Stimulated activated CD8-positive, alpha-beta memory T cell treated with anti-CD3 and anti-CD28 coated beads, Interleukin-7, amount 100 ng/mL, for 24 hours (primary cell): ENCODE results near the gene ASB6.
"Not testable (repeated sequence)": the region's sequence is repeated elsewhere in the genome, so short reads cannot be mapped to it uniquely, and the experiment has no call there.

ENCODE experiments used
- DNase-seq: peaks from one replicate; pipeline ENCODE4 v3.0.0-alpha.2; 2020; ENCODE audit warnings: low read depth

Gene ASB6

GRCh38 chr9:129667378-129667777, 25.4 kb upstream of the ASB6 start:
- DNase-seq: no peak

- DNase-seq: no peak
Observed at GRCh38 chr9:129666575-129666974, 24.6 kb upstream of the ASB6 start.

DNA sequence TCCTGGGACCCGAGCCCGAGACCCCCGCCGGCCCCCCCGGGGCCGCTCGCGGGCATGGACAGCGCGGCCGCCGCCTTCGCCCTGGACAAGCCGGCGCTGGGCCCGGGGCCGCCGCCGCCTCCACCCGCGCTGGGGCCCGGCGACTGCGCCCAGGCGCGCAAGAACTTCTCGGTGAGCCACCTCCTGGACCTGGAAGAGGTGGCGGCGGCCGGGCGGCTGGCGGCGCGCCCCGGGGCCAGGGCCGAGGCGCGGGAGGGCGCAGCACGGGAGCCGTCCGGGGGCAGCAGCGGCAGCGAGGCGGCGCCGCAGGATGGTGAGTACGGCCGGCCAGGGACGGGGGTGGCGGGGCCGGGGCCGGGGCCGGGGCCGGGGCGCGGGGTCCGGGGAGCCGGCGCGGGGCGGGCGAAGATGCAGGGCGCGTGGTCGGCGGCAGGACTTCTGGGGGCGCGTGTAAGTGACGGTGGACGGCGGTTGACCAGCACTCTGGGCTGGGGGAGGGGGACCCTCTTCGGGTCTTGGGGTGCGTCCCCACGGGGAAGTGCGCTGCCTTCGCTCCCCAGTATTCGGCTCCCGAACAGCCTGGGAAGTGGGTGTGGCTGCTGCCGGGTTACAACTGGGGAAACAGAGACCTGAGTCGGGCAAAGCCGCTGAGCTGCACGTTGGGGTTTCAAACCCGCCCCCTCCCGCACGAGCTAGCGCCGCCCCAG, 24.0 kb upstream of the ASB6 start:
- no peak for DNase-seq

- DNase-seq: no peak
Observed at GRCh38 chr9:129665389-129665775, 23.4 kb upstream of the ASB6 start, which contains the start of gene PRRX2. Gene PRRX2 (plus strand): TSS chr9:129665647. CDS start chr9:129665868, 221 bp downstream.

DNA sequence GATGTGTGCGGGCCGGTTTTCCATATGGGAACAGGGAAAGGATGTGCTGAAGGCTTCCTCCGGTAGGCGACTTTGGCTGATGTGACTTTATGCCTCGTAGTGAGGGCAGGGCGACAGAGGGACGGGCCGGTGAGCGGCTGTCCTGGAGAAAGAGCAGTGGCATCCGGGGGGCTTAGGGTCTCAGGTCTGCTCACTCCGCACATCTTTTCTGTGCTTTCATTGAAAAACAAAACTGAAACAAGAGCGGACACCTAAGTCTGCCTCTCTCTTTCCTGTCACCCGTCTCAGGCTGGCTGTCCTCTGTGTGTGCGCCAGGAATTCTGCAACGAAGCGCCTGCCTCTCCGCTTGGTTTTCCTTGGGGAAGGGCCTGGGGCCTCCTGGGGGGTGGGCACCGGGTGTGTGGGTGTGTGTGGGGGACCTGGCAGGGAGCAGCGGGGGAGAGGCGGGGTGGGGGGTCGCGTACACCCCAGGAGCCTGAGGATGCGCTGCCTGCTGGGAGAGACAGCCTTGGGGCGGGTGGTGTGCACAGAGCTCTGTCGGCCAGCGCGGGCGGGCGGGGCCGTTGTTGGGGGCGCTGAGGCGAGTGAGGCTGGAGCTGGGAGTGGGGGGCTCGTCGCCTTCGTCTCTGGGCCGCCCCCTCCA, 22.9 kb upstream of the ASB6 start:
- no peak for DNase-seq

DNA sequence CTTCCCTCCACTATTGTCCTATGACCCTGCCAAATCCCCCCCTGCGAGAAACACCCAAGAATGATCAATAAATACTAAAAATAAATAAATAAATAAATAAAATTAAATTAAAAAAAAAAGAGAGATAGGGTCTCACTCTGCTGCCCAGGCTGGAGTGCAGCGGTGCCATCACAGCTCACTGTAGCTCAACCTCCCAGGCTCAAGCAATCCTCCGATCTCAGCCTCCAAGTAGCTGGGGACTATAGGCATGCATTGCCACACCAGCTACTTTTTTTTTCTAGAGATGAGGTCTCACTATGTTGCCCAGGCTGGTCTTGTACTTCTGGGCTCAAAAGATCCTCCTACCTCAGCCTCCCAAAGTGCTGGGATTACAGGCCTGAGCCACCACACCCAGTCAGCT, 20.3 kb upstream of the ASB6 start:
- not testable (repeated sequence) for DNase-seq

DNA sequence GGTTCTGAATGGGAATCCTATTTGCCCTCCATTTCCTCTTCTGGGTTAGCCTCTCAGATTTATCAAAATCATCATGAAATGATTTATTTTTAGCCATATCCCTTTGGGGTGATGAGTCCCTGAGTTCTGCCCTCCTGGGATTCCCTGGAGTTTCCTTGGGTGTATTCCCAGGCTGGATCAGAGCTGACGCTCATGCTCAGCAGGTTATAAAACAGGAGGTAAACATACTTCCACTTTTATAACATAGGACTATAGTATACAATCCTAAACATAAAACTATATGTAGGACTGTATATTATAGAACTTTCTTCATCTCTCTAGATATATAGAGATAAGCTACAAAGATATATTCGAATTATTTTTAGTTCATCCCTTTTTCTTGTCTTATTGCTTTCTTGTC, 19.1 kb upstream of the ASB6 start:
- DNase-seq: no peak

- DNase-seq: no peak
Observed at GRCh38 chr9:129656795-129657390, 14.9 kb upstream of the ASB6 start.

GRCh38 chr9:129655696-129656095, 13.7 kb upstream of the ASB6 start:
- no peak for DNase-seq

DNA sequence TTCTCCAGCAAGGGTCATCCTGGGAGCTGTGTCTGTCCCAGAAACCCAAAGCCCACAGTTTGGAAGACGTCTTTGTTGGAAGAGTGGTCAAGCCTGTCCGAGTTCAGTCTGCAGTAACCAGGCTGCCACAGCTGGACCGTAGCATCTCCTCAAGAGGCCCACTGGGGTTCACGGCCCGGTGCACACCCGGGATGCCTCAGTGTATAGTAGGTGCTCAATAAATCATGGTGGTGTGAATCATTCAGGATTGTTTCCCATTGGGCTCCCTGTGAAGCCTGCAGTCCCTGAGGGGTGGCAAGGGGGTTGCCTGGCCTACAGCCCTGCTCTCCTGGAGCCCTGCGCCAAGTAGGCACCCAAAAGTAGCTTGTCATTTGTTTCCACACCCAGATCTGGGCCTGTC, 13.2 kb upstream of the ASB6 start:
- no peak for DNase-seq

DNA sequence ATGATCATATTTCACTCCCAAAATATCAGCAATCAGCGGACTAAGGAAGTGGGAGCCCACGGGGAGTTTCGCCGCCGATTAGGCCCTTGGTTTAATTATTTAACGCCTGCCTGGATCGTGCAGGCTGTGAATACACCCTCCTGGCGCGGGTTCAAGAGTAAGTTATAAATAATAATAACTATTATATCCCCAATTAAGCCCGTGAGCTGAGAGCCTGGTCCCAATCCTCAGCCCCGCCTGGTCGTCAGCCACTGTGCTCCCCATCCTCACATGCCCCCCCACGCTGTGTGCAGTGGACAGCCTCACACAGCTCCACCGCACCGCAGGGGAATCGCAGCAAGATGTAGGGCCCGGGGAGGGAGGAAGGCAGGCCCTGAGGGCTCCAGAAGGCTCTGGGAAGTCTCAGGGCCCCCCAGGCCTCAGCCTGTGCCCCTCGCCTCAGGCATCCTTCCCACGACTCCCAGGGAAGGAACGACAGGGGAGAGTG, 12.6 kb upstream of the ASB6 start:
- DNase-seq: no peak

- DNase-seq: no peak
Observed at GRCh38 chr9:129653823-129654553, 12.0 kb upstream of the ASB6 start.

DNA sequence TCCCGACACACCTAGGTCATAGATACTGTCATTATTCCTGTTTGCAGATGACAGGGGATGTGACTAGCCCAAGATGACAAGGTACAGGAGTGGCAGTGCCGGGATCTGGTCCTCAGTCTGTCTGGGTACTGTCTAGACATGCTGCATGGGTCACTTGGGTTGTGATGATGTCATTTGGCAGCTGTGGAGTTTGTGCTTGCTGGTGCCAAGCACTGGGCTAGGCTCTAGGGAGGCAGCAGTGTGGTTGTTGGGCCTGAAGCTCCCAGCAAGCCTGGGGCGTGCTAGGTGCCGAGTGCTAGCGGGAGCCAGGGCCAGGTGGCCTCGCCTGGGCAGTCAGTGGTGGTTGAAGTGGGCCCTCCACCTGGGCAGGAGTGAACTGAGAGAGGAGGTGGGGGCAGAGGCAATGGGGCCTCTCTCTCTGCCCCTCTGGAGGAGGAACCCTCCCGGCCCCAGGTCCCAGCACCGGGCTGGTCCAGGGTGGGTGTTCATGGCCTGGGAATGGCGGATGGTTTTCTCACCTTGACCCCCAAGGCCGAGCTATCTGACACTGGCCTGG, 8.8 kb upstream of the ASB6 start:
- no peak for DNase-seq

DNA sequence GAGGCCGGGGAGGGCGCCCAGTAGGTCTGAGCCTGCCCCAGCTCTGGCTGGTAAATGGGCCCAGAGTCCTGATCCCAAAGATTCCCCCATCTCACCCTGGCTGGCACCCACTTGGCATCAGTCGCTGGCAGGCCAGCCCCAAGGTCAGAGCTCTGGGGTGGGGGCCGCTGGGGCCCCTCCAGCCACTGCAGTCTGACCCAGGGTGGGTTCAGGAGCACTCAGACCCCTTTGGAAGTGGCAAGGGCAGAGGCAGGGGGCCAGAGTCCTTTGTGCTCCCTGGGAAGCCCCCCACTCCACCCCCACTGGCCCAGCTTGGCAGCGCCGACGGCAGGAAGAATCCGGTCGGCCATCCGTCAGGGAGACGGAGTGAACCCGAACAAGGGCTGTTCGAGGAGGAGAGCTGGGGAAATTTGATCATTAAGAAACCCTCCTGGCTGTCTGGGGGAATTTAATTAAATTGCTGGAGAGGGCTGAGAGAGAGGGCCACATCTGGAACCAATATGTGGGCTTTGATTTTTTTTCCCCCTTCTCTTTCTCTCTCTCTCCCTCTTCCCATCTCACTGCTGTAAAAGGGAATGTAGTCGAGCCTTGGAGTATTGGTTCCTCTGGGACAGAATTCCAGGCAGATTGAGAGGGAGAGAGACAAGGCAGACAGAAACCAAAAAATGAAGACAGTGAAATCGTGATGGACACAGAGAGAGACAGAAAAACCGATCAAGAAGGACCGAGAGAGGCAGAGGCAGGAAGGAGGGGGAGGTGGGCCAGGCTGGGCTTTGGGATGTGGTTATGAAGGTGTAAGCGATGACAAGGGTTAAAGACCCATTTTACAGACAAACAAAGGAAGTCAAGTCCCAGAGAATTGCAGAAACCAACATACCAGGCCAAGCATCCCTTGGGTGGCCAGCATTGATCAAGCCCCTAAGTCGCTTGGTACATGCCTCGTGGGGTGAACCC, 8.1 kb upstream of the ASB6 start:
- no peak for DNase-seq

- no peak for DNase-seq
Observed at GRCh38 chr9:129648764-129649115, 6.8 kb upstream of the ASB6 start.

DNA sequence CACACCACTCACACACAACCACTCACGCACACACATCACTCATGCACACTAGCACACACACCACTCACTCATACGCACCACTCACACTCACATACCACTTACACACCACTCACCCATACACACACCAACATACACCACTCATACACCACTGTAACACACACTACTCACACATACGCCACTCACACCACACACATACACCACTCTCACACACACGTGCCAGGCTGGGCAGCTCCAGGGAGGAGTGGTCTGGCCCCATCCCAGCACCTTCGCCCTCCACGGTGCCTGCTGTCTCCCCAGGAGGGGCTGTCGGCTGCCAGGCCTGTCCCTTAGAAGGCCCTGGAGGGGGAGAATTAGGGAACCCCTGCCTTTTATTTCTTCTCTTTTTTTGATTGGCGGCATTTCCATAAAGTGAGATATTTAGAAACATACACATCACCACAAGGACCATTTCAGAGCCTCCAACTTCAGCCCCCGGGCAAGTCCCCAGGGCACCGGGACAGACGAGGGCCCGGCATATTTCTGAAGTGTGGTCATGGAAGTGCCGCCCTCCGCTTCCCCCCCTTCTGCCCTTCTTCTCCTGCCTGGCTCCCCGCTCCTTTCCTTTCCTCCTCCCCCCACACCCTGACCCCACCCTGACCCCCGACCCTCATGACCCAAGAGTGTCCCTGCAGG, 6.3 kb upstream of the ASB6 start:
- no peak for DNase-seq

- DNase-seq: no peak
Observed at GRCh38 chr9:129647635-129648034, 5.7 kb upstream of the ASB6 start.

GRCh38 chr9:129646654-129647053, 4.7 kb upstream of the ASB6 start:
- no peak for DNase-seq

DNA sequence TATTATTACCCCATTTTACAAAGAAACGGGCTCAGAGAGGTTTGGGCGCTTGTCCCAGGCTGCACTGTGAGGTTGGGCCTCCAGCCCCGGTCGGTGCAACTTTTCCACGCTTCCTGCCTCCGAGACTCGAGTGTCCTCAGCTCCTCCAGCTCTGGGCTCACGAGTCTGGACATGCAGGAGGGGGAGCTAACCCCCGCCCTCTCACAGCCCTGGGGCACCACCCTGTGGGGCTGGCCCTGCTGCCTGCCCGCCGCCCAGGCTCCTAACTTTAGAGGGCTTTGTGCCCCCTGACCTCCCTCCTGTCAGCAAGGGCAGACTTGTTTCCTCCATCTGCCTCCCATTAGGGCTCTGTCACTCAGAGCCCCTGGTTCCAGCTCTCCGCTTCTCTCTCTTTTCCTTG, 4.3 kb upstream of the ASB6 start:
- no peak for DNase-seq

GRCh38 chr9:129644902-129645301, 3.0 kb upstream of the ASB6 start:
- no peak for DNase-seq

GRCh38 chr9:129644365-129644764, 2.4 kb upstream of the ASB6 start:
- DNase-seq: no peak
